Neural progenitor cell (in vitro differentiated cells): ENCODE measurements around the gene PLVAP.
A peak's percentile ranks its signal among the peaks of the same experiment; 100 is the strongest.

Source experiments
- EZH2 ChIP-seq: fragments of 200-600 bp; sonication (generic); IDR thresholded peaks from 2 replicates; pipeline ENCODE4 v1.6.1; 2017; ENCODE audit warnings: antibody characterized with exemption, mild to moderate bottlenecking, moderate library complexity
- TF ChIP-seq, protein P1 (sequence below): fragments of 200-600 bp; sonication (generic); IDR thresholded peaks from 2 replicates; pipeline ENCODE4 v1.5.1; 2017; ENCODE audit warnings: antibody characterized with exemption, mild to moderate bottlenecking

- TF ChIP-seq, protein P1, sequence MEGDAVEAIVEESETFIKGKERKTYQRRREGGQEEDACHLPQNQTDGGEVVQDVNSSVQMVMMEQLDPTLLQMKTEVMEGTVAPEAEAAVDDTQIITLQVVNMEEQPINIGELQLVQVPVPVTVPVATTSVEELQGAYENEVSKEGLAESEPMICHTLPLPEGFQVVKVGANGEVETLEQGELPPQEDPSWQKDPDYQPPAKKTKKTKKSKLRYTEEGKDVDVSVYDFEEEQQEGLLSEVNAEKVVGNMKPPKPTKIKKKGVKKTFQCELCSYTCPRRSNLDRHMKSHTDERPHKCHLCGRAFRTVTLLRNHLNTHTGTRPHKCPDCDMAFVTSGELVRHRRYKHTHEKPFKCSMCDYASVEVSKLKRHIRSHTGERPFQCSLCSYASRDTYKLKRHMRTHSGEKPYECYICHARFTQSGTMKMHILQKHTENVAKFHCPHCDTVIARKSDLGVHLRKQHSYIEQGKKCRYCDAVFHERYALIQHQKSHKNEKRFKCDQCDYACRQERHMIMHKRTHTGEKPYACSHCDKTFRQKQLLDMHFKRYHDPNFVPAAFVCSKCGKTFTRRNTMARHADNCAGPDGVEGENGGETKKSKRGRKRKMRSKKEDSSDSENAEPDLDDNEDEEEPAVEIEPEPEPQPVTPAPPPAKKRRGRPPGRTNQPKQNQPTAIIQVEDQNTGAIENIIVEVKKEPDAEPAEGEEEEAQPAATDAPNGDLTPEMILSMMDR = peak; percentile 91
- no peak for TF ChIP-seq EZH2
These were observed 31.0 kb downstream of the PLVAP start for GRCh38 chr19:17346109-17346671.
